GM12878 (cell line): ENCODE results near the gene PLTP. TPM values are rescaled to one million over a fixed set of nuclear protein-coding genes. Genes with fewer than 3 reads are reported as not detected.
A peak's percentile ranks its signal among the peaks of the same experiment; 100 is the strongest.

ENCODE experiments used
- BRCA1 ChIP-seq: IDR thresholded peaks from 2 replicates; pipeline ENCODE4 v1.6.1; 2011; ENCODE audit warnings: low read depth, low read length, improper control_type of control experiment
- CBX5 ChIP-seq: sonication (generic); IDR thresholded peaks from 2 replicates; pipeline ENCODE4 v1.6.1; 2016; ENCODE audit warnings: low read depth, moderate library complexity, mild to moderate bottlenecking, inconsistent platforms
- CEBPB ChIP-seq, 2 experiments: fragments of 150-350 bp in 1 of 2; IDR thresholded peaks; 2 replicates each; pipeline ENCODE4 v1.6.1; 2012 to 2014; ENCODE audit warnings: low read depth in 2 of 2, low read length in 2 of 2, borderline replicate concordance in 1 of 2, inconsistent platforms in 1 of 2
- CHD2 ChIP-seq: IDR thresholded peaks from 2 replicates; pipeline ENCODE4 v1.6.1; 2011; ENCODE audit warnings: low read depth, low read length, improper control_type of control experiment, borderline replicate concordance
- CREB1 ChIP-seq: IDR thresholded peaks from 2 replicates; pipeline ENCODE4 v1.6.1; 2012; ENCODE audit warnings: low read depth, mild to moderate bottlenecking, inconsistent platforms
- E4F1 ChIP-seq: fragments of 450-650 bp; IDR thresholded peaks from 2 replicates; pipeline ENCODE4 v1.6.1; 2018; ENCODE audit warnings: borderline replicate concordance, mild to moderate bottlenecking; ENCODE audit not compliant: partially characterized antibody
- HDGF ChIP-seq: fragments of 450-650 bp; IDR thresholded peaks from 2 replicates; pipeline ENCODE4 v1.6.1; 2016; ENCODE audit warnings: antibody characterized with exemption
- IRF5 ChIP-seq: fragments of 450-650 bp; IDR thresholded peaks from 2 replicates; pipeline ENCODE4 v1.6.1; 2017; ENCODE audit warnings: borderline replicate concordance
- PBX3 ChIP-seq: IDR thresholded peaks from 2 replicates; pipeline ENCODE4 v1.6.1; 2011; ENCODE audit warnings: mild to moderate bottlenecking, low read depth, low read length, moderate library complexity; ENCODE audit not compliant: insufficient replicate concordance
- POLR2A ChIP-seq: IDR thresholded peaks from 2 replicates; pipeline ENCODE4 v1.6.1; 2011; ENCODE audit warnings: low read depth, mild to moderate bottlenecking, low read length
- POLR2AphosphoS5 ChIP-seq: IDR thresholded peaks from 2 replicates; pipeline ENCODE4 v1.6.1; 2011; ENCODE audit warnings: mild to moderate bottlenecking, low read length, inconsistent platforms
- POU2F2 ChIP-seq: IDR thresholded peaks from 3 replicates; pipeline ENCODE4 v1.6.1; 2011; ENCODE audit warnings: low read depth, mild to moderate bottlenecking, low read length, borderline replicate concordance
- TBL1XR1 ChIP-seq: IDR thresholded peaks from 2 replicates; pipeline ENCODE4 v1.6.1; 2012; ENCODE audit warnings: low read depth, low read length, improper control_type of control experiment
- USF1 ChIP-seq: IDR thresholded peaks from 2 replicates; pipeline ENCODE4 v1.6.1; 2011; ENCODE audit warnings: borderline replicate concordance, low read depth, mild to moderate bottlenecking, moderate library complexity, mixed read lengths, low read length; ENCODE audit not compliant: insufficient read depth; ENCODE audit errors: extremely low read length
- polyA plus RNA-seq, 11 experiments: library from polyadenylated mRNA; depleted of rRNA in 4 of 11; unstranded in 6 of 11; stranded (reverse) in 5 of 11; fragments of >200 nt; fragmentation: Nextera tagmentation in 4 of 11; fragmentation: Illumina TruSeq in 1 of 11; extraction: Ambion mirVana in 4 of 11; extraction: Trizol in 1 of 11; gene quantifications; 1 replicate in 1 of 11; 2 replicates in 10 of 11; pipeline versions ENCODE4 v1.2.1 to v1.2.3, GENCODE V29; 2011 to 2016; ENCODE audit warnings: inconsistent platforms in 2 of 11, missing spikeins in 2 of 11, low read depth in 1 of 11
- total RNA-seq, 4 experiments: library from RNA; depleted of rRNA in 3 of 4; stranded (reverse); fragments of >200 nt in 3 of 4; fragmentation: Illumina TruSeq in 1 of 4; extraction: Trizol in 1 of 4; gene quantifications; 2 replicates each; pipeline versions ENCODE4 v1.2.1 to v1.2.3, GENCODE V29; 2013 to 2021

Gene PLTP
- total and polyA plus RNA-seq, 10 of the 15 experiments (the other 5 are each of a cell fraction or from before 2014, with no cell fraction given) = 1.6 to 17.0 (median 7.6) TPM

GRCh38 chr20:45910670-45911485, 1.1 kb downstream of the PLTP start (continued):
- TF ChIP-seq CEBPB (IDR thresholded peaks at IDR 0.05; ENCODE audit: borderline replicate concordance in 1 of 2, low read depth in 2 of 2, low read length in 2 of 2) (peak in 1 of 2 experiments; percentile 63; a peak in 1 of 4 replicates), HDGF (peak; percentile 99), POLR2A (peak; percentile 77), CBX5 (no peak), POU2F2 (0 out of 3 replicates have a peak, but pooled peaks have one; percentile 10), BRCA1 (peak; percentile 62; the same call in 1 of the 2 replicates), USF1 (no peak), CHD2 (peak; percentile 90), CREB1 (peak; percentile 37; the same call in 1 of the 2 replicates), TBL1XR1 (no peak), PBX3 (peak; percentile 8), IRF5 (no peak), E4F1 (peak; percentile 30), POLR2AphosphoS5 (peak; percentile 77)
